OCI-LY1 (cell line): ENCODE data around the gene SLC39A11.

Source experiments
- H2AFZ ChIP-seq: fragments of 200-600 bp; sonication (generic), shearing (Covaris generic); 2 replicates; pipeline ENCODE4 v1.6.0; 2014; ENCODE audit warnings: antibody characterized with exemption, mild to moderate bottlenecking, low read length
- H3F3A ChIP-seq: fragments of 200-600 bp; sonication (generic), shearing (Covaris generic); 2 replicates; pipeline ENCODE4 v1.6.0; 2014; ENCODE audit warnings: mild to moderate bottlenecking, antibody characterized with exemption, low read length, moderate library complexity; ENCODE audit not compliant: insufficient read depth
- H3K27ac ChIP-seq: fragments of 200-600 bp; sonication (generic); 2 replicates; pipeline ENCODE4 v1.5.1; 2014; ENCODE audit warnings: low read length, mixed run types, mild to moderate bottlenecking, low read depth; ENCODE audit not compliant: poor library complexity, severe bottlenecking
- H3K27me3 ChIP-seq: fragments of 200-600 bp; sonication (generic); 2 replicates; pipeline ENCODE4 v1.6.0; 2014; ENCODE audit warnings: antibody characterized with exemption, mild to moderate bottlenecking, low read length, moderate library complexity; ENCODE audit not compliant: insufficient read depth
- H3K36me3 ChIP-seq: fragments of 200-600 bp; sonication (generic); 2 replicates; pipeline ENCODE4 v1.6.1; 2014; ENCODE audit warnings: mild to moderate bottlenecking, antibody characterized with exemption, low read length, moderate library complexity, mixed read lengths; ENCODE audit not compliant: insufficient read depth
- H3K4me1 ChIP-seq: fragments of 200-600 bp; sonication (generic); 2 replicates; pipeline ENCODE4 v1.5.1; 2014; ENCODE audit warnings: mild to moderate bottlenecking, low read length, moderate library complexity; ENCODE audit not compliant: insufficient read depth, severe bottlenecking
- H3K4me2 ChIP-seq: fragments of 200-600 bp; sonication (generic), shearing (Covaris generic); 2 replicates; pipeline ENCODE4 v1.6.1; 2014; ENCODE audit warnings: low read length
- H3K4me3 ChIP-seq: fragments of 200-600 bp; sonication (generic); 2 replicates; pipeline ENCODE4 v1.5.1; 2014; ENCODE audit warnings: low read length, low read depth, mild to moderate bottlenecking, mixed read lengths; ENCODE audit not compliant: poor library complexity, severe bottlenecking
- H3K79me2 ChIP-seq: fragments of 200-600 bp; shearing (Covaris generic); 2 replicates; pipeline ENCODE4 v1.6.1; 2016; ENCODE audit warnings: mixed run types, low read length, mixed read lengths; ENCODE audit not compliant: insufficient read depth
- H3K9ac ChIP-seq: fragments of 200-600 bp; sonication (generic), shearing (Covaris generic); 2 replicates; pipeline ENCODE4 v1.6.1; 2014; ENCODE audit warnings: mild to moderate bottlenecking, low read length, mixed read lengths
- H3K9me2 ChIP-seq: fragments of 200-600 bp; sonication (generic), shearing (Covaris generic); 2 replicates; pipeline ENCODE4 v1.6.1; 2014; ENCODE audit warnings: low read depth, mild to moderate bottlenecking, low read length, mixed read lengths
- H3K9me3 ChIP-seq: fragments of 200-600 bp; shearing (Covaris generic); 2 replicates; pipeline ENCODE4 v1.6.1; 2014; ENCODE audit warnings: low read length, mixed read lengths
- H4K20me1 ChIP-seq: fragments of 200-600 bp; sonication (generic), shearing (Covaris generic); 2 replicates; pipeline ENCODE4 v1.6.0; 2016; ENCODE audit warnings: mild to moderate bottlenecking, low read length; ENCODE audit not compliant: insufficient read depth
- EZH2 ChIP-seq: fragments of 200-600 bp; sonication (generic), shearing (Covaris generic); IDR thresholded peaks from 2 replicates; pipeline ENCODE4 v1.8.0; 2017; ENCODE audit warnings: borderline replicate concordance, mixed run types, mild to moderate bottlenecking, antibody characterized with exemption, low read length, moderate library complexity, mixed read lengths
- TF ChIP-seq, protein P1 (sequence below): fragments of 200-600 bp; sonication (generic), shearing (Covaris generic); IDR thresholded peaks from 2 replicates; pipeline ENCODE4 v1.5.1; 2017; ENCODE audit warnings: mild to moderate bottlenecking, antibody characterized with exemption, low read length, moderate library complexity, mixed read lengths

SLC39A11 gene

DNA sequence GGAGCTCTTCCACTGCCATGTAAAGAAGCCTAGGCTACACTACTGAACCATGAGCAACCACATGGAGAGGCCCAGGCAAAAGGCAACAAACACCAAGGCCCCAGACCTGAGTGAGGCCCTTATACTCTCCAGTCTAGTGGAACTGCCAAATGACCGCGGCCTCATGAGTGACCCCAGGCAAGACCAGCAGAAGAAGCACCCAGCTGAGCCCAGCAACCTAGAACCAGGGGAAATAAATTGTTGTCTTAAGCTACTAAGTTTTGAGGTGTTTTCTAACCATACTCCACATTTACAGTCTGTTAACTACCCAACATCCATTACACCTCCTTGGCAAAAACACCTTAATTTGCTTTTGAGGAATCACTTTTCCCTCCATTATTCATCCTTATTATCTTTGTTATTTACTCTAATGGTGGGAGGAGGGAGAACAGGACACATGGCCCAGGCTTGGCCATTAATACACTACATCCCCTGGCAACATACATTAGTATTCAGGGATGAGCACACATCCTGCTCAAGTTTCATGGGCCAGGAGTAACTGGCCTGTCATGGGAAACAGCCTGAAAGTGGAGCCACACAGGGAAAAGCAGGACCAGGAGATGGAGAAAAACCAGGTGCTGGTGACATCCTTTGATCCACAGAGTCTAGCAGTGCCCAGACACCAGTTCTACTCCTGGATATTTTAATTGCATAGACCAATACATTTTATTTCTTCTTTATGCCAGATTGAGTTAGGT lies 26.2 kb downstream of the SLC39A11 start:
- no peaks in the 10 kb centered on the region for H3F3A ChIP-seq
- no peaks in the 10 kb centered on the region for H4K20me1 ChIP-seq
- H3K27ac ChIP-seq, result no peak overlapping the region
- no peaks in the 10 kb centered on the region for H3K9me2 ChIP-seq
- peaks cover 5% of the 10 kb centered on the region; the same call in 1 of the 2 replicates for H3K9me3 ChIP-seq
- no peak overlapping the region for H3K4me2 ChIP-seq
- no peak overlapping the region for H3K9ac ChIP-seq
- H3K4me3 ChIP-seq, result no peak overlapping the region
- no peaks in the 10 kb centered on the region for H3K4me1 ChIP-seq
- no peaks in the 10 kb centered on the region for H3K79me2 ChIP-seq
- no peak overlapping the region for H2AFZ ChIP-seq
- no peaks in the 10 kb centered on the region for H3K27me3 ChIP-seq
- TF ChIP-seq EZH2, result no peak
- TF ChIP-seq, protein P1, sequence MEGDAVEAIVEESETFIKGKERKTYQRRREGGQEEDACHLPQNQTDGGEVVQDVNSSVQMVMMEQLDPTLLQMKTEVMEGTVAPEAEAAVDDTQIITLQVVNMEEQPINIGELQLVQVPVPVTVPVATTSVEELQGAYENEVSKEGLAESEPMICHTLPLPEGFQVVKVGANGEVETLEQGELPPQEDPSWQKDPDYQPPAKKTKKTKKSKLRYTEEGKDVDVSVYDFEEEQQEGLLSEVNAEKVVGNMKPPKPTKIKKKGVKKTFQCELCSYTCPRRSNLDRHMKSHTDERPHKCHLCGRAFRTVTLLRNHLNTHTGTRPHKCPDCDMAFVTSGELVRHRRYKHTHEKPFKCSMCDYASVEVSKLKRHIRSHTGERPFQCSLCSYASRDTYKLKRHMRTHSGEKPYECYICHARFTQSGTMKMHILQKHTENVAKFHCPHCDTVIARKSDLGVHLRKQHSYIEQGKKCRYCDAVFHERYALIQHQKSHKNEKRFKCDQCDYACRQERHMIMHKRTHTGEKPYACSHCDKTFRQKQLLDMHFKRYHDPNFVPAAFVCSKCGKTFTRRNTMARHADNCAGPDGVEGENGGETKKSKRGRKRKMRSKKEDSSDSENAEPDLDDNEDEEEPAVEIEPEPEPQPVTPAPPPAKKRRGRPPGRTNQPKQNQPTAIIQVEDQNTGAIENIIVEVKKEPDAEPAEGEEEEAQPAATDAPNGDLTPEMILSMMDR, result no peak
- H3K36me3 ChIP-seq, result peaks cover 18% of the 10 kb centered on the region

DNA sequence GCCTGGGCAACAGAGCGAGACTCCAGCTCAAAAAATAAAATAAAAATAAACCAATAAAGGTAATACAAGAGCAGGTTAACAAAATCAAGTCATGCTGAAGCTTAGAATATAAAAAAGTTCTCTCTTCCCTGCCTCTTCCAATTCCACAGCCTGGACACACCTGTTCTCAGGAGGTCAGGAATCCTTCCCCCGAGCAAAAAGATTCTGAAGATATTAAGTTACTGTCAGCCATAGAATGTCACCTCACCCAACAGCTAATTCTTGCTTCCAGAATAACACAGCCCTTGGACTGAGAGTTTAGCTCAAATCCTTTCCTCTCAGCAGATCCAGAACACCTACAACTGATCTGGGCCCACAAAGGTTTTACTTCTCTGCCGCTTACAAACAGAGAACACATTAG lies 27.1 kb downstream of the SLC39A11 start:
- no peak overlapping the region for H3K9ac ChIP-seq
- no peaks in the 10 kb centered on the region for H3K27me3 ChIP-seq
- H4K20me1 ChIP-seq, result no peaks in the 10 kb centered on the region
- no peaks in the 10 kb centered on the region for H3K79me2 ChIP-seq
- H3K4me2 ChIP-seq, result no peak overlapping the region
- peaks cover 8% of the 10 kb centered on the region for H3K36me3 ChIP-seq
- H3K9me3 ChIP-seq, result no peaks in the 10 kb centered on the region
- no peak for TF ChIP-seq EZH2
- TF ChIP-seq, protein P1, result no peak
- no peak overlapping the region for H3K4me3 ChIP-seq
- no peaks in the 10 kb centered on the region for H3K4me1 ChIP-seq
- H3F3A ChIP-seq, result no peaks in the 10 kb centered on the region
- H3K9me2 ChIP-seq, result no peaks in the 10 kb centered on the region
- no peak overlapping the region for H3K27ac ChIP-seq
- H2AFZ ChIP-seq, result no peak overlapping the region

DNA sequence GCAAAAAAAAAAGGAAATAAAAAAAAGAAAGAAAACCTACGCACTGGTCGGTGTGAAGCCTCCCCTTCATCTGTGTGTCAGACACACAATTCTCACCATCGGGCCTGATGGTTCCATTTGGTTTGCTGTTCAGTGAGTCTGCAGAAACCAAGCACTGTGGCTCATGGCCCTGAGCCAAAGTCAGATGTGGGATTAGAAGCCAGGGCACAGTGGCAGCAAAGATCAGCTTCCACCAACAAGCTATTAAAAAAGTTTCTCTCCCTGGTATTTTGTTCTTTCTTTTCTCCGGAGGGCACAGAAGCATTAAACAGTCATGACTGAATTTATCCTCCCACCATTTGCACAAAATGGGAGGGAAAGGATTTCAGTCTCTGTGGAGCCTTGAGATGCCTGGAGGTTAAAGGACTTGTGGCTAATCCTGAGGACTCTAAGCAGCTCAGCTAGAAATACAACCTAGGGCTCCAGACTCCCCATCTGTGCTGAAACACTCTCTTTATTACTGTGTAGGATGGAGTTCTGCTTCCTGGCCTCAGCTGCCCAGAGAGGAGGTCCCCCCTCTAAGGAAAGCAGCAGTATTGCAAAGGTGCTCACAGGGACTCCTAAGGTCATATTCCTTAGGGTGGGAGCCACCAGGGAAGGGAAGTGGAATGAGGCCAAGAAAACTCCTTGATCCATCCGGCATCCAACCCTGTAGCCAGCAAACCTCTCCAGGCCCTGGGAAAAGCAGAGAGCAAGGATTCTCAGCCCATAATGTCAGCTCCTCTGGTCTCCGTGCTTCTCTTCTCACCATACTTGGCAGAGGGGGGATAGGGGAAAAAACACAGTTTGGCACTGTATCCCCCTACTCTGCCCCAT lies 28.2 kb downstream of the SLC39A11 start:
- no peak for TF ChIP-seq EZH2
- TF ChIP-seq, protein P1, result no peak
- Histone ChIP-seq H3K79me2 (no peaks in the 10 kb centered on the region), H3K9ac (no peak overlapping the region), H3K4me2 (no peak overlapping the region), H3K36me3 (peaks cover 3% of the 10 kb centered on the region; the same call in 1 of the 2 replicates), H3K4me3 (no peak overlapping the region), H3K9me3 (no peaks in the 10 kb centered on the region), H3F3A (no peaks in the 10 kb centered on the region), H2AFZ (no peak overlapping the region), H3K4me1 (no peaks in the 10 kb centered on the region), H3K27me3 (no peaks in the 10 kb centered on the region), H3K9me2 (no peaks in the 10 kb centered on the region), H3K27ac (no peak overlapping the region), H4K20me1 (no peaks in the 10 kb centered on the region)
